HG03039 (cell line): ENCODE data around the gene PKP4.

Source experiments
- ATAC-seq: cut with Tn5 transposase; IDR thresholded peaks from one replicate; pipeline ENCODE4 v1.9.1; 2021; ENCODE audit warnings: mild to moderate bottlenecking, moderate library complexity; ENCODE audit not compliant: unreplicated experiment

Gene PKP4

GRCh38 chr2:158579928-158580327 lies 123.2 kb downstream of the PKP4 start:
- ATAC-seq: no peak

- no peak for ATAC-seq
Measured at GRCh38 chr2:158580760-158581159, 124.0 kb downstream of the PKP4 start.

DNA sequence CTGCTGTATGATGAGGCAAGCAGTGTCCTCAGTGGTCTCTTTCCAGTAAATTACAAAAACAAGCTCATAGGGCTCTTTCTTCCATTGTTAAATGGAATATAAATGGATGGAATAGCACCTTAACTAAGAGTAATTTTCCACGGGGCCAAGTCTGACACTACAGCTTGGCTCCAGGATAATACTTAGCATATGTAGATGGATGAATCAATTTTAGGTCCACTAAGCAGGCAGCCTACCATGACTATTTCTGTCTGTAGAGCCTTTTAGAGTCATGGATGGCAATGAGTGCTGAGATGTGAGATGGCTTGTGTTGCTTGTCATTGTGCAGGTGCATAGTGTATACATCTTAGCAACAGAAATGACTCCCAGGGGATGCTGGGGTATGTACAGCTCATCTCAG lies 125.9 kb downstream of the PKP4 start:
- no peak for ATAC-seq

- ATAC-seq: no peak
Measured at GRCh38 chr2:158583923-158584322, 127.2 kb downstream of the PKP4 start.

DNA sequence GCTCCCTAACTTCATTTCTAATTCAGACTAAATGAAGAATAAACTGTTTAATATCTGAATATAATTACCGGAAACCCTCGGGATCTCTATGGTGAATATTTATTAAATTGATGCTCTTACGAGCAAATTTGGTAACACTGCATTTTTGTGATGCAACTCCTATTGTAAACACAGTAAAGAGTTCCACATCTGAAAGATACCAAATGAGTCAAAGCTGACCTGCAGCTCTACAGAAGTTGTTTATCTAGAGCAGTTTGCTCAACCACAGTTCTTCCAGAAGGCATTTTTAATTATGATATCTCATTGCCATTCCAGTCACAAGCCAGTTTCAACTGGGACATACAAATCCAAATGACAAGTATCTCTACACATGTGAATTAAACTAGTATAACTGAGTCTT lies 129.7 kb downstream of the PKP4 start:
- ATAC-seq: no peak

GRCh38 chr2:158589303-158589702 lies 132.6 kb downstream of the PKP4 start:
- no peak for ATAC-seq

GRCh38 chr2:158598862-158599517 lies 142.2 kb downstream of the PKP4 start:
- ATAC-seq: no peak

GRCh38 chr2:158599609-158600008 lies 142.9 kb downstream of the PKP4 start:
- ATAC-seq: no peak

- no peak for ATAC-seq
Measured at GRCh38 chr2:158600155-158600802, 143.5 kb downstream of the PKP4 start.

- no peak for ATAC-seq
Measured at GRCh38 chr2:158602027-158602426, 145.3 kb downstream of the PKP4 start.

DNA sequence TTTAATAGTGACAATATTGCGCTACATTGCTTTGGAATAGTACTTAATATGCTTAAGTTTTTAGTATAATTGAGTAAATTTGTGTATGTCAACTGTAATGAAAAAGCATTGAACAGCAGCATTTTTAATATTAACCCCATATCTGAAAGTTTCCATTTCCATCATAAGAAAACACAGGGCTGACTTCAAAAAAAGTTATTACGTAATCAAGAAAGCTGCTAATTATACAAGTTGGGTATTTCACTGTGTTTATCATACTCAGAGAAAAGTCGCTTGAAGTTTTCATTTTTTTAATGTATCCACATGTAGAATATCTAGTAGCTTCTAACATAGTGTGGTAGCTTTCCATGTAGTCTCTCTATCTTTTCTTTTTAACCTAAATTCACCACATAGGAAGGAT lies 146.5 kb downstream of the PKP4 start:
- no peak for ATAC-seq

DNA sequence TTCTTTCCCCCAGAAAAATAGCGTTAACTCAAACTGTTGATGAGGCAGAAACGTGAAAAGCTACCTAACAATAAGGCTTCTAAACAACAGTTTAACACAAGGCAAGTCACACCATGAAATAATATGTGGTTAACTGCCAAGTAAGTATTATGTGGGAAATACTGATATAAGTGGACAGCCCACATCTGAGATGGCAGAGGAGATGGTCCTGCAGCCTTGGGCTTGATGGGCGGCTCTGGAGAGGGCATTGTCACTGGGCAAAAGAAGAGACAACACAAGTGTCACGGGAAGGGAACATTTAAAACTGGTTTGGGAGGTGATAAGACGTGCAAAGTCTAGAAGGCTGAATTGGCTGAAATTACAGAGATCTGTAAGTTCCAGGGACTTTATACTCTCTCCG lies 147.2 kb downstream of the PKP4 start:
- ATAC-seq: no peak

DNA sequence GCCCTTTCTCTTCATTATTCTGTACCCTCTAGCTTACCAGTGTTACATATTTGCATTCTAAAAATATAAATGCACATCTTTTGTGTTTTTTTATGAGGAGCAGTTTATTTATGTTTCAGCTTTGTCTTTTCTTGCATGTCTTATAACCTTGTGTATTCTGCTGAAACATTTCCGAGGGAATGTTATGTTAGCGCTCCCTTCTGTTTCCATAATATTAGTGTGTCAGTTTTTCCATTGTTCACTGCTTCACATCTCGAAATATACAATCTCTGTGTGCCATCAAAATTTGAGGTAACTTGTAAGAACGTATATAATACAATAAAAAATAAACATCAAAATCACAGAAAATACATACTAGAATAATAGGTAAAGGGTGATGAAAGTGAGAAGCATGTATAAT lies 153.3 kb downstream of the PKP4 start:
- ATAC-seq: no peak

DNA sequence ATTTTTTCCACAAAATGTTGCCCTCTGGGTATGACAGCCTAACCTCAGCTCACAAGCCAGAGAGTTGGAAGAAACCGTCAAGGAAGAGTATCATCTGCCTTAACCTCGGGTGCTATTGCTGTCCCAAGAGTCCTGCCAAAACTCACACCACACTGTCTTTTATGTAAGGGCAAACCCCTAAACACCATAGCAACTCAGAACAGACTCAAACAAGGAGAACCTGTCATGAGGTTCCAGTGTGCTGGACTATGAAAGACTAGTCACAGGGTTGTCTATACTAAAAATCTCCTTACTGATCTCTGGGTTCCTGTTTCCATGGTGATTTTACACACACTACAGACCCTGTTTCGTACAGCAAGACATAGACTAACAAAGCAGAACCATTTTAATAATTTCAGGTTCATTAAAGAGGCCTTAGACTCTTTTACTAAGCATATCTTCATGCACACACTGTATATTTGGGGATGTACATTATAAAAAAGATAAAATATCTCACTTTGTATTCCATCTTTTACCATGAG lies 159.8 kb downstream of the PKP4 start:
- ATAC-seq: no peak

GRCh38 chr2:158618891-158619490 lies 162.2 kb downstream of the PKP4 start:
- no peak for ATAC-seq

- ATAC-seq: no peak
Measured at GRCh38 chr2:158619496-158619895, 162.7 kb downstream of the PKP4 start.

DNA sequence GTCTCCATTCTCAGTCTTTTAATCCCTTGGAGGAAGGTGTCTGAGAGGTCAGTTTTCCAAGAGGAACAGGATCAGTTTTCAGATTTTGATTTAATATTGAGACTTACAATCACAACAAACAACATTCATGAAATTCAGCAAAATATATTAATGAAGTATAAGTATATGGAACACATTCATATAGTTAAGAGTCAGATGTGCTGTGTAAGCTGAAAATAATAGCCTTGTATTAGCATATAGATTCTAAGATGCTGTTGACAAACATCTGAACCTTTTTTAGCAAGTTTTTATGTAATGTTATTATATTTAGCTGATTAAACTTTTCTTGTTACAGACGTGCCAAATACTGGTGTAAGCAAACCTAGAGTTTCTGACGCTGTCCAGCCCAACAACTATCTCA lies 163.9 kb downstream of the PKP4 start:
- ATAC-seq: no peak

GRCh38 chr2:158624071-158624667 lies 167.4 kb downstream of the PKP4 start:
- no peak for ATAC-seq

DNA sequence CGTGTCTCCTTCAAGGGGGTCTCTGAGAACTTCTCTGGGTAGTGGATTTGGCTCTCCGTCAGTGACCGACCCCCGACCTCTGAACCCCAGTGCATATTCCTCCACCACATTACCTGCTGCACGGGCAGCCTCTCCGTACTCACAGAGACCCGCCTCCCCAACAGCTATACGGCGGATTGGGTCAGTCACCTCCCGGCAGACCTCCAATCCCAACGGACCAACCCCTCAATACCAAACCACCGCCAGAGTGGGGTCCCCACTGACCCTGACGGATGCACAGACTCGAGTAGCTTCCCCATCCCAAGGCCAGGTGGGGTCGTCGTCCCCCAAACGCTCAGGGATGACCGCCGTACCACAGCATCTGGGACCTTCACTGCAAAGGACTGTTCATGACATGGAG lies 168.2 kb downstream of the PKP4 start:
- ATAC-seq: no peak

DNA sequence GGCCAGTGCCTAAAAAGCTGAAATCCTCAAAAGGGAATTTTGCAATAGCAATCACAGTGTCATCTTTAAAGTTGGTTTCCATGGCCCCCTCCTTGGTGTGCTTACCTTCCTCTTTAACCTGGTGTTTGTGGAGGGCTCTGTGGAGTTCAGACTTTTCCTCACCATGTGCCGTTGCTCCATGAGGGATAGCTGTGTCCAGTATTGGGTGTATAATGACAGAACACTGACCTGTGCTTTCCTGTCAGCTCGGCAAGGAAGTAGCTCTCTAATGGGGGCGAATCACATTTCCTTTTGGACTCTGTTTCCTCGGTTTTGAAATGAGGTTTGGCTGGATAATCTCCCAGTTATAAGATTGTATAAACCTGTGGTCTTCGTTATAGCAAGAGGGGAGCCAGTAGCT lies 172.4 kb downstream of the PKP4 start:
- ATAC-seq: no peak

DNA sequence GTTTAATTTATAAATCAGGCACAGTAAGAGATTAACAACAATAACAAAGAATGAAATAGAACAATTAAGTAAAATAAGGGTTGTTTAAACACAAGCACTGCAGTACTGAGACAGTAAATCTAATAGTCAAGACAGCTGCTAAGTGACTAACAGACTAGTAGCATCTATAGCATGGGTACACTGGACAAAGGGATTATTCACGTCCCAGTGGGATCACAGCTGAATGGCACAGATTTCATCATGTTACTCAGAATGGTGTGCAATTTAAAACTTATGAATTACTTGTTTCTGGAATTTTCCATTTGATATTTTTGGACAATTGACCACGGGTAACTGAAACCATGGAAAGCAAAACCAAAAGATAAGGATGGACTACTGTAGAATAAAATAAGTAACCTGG lies 176.5 kb downstream of the PKP4 start:
- no peak for ATAC-seq

- ATAC-seq: no peak
Measured at GRCh38 chr2:158634627-158635026, 177.9 kb downstream of the PKP4 start.
